Inferior parietal cortex (tissue), 1 donor: ENCODE measurements around the gene ATG4A.

Source experiments
- DNase-seq: peaks from one replicate; pipeline ENCODE4 v3.0.0-alpha.2; 2016; ENCODE audit errors: extremely low spot score

Gene ATG4A

GRCh38 chrX:108168961-108169740 lies 77.6 kb downstream of the ATG4A start:
- DNase-seq = no peak

- DNase-seq = no peak
These were observed 78.2 kb downstream of the ATG4A start for GRCh38 chrX:108169768-108170167.

GRCh38 chrX:108171671-108172070 lies 80.1 kb downstream of the ATG4A start:
- no peak for DNase-seq

GRCh38 chrX:108173874-108174273 lies 82.3 kb downstream of the ATG4A start:
- no peak for DNase-seq

- no peak for DNase-seq
These were observed 86.0 kb downstream of the ATG4A start for GRCh38 chrX:108177351-108178142.

GRCh38 chrX:108178143-108178498 lies 86.5 kb downstream of the ATG4A start:
- no peak for DNase-seq

GRCh38 chrX:108186811-108187210 lies 95.2 kb downstream of the ATG4A start:
- no peak for DNase-seq

- no peak for DNase-seq
These were observed 106.8 kb downstream of the ATG4A start for GRCh38 chrX:108198420-108198819.

- no peak for DNase-seq
These were observed 107.5 kb downstream of the ATG4A start for GRCh38 chrX:108199041-108199440.

GRCh38 chrX:108199691-108200090 lies 108.1 kb downstream of the ATG4A start:
- peak; percentile 29 for DNase-seq

- no peak for DNase-seq
These were observed 112.0 kb downstream of the ATG4A start for GRCh38 chrX:108203540-108203939.
